Pulmonary artery endothelial cell (primary cell): ENCODE measurements around the gene GDF11. TPM values are rescaled to one million over a fixed set of nuclear protein-coding genes. Genes with fewer than 3 reads are reported as not detected.

Experiments
- DNase-seq: peaks from one replicate; pipeline ENCODE4 v3.0.0-alpha.2; 2011; ENCODE audit warnings: low read depth, low spot score
- total RNA-seq: library from RNA; depleted of rRNA; stranded (reverse); fragments of >200 nt; gene quantifications from 2 replicates; pipeline ENCODE4 v1.2.3, GENCODE V29; 2014

The GDF11 gene
- total RNA-seq, 1 donor from 2014 or later: 3.6 TPM

DNA sequence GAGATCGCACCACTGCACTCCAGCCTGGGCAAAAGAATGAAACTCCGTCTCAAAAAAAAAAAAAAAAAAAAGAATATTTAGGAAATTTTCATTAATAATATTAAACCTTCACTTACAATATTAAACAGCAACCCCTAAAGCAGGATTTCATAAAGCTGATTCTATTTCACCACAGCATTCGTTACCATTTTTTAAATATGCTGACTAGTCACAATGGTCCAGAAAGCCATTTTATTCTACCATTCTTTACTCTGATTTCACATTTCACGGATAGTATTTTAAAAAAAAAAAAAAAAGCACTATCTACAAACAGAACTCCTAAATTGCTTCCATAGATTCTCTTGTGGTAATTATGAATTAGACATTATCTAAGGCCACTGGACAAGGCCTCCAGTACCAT, 47.0 kb downstream of the GDF11 start:
- no peak for DNase-seq

DNA sequence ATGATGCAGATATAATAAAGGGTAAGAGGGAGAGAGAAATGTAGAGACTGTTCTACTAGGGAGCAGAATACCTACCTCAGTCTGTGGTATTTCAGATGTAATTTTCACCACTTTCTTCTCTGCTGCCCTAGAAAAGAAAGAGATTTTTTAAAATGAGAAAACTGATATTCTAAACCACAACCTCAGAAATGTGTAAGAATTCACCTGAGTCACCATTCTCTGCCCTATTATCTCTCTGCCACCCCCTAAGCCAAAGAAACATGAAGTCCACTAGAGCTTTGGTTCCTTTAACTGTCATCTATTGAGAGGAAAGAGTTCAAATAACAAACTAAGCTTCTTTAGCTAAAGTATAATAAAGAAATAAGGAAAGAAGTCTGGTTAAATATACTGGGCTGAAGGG, 53.0 kb downstream of the GDF11 start:
- no peak for DNase-seq

DNA sequence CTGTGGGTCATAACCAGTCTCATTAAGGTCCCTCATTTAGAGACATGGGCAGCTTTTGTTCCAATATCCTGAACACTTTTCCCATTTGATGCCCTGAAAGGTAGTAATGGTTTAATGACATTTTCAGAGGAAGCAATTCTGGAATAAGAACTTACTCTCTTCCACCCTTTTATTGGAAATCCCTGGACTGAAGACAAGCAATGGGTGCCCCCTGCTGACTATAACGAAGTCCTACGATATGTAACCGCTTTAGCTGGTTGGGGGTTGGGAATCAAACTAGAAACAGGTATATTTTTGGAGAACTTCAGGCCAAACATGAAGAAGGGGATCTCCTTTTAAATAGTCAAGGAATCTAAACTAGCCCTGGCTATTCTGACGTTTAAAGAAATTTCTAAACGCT, 54.1 kb downstream of the GDF11 start:
- DNase-seq: no peak

DNA sequence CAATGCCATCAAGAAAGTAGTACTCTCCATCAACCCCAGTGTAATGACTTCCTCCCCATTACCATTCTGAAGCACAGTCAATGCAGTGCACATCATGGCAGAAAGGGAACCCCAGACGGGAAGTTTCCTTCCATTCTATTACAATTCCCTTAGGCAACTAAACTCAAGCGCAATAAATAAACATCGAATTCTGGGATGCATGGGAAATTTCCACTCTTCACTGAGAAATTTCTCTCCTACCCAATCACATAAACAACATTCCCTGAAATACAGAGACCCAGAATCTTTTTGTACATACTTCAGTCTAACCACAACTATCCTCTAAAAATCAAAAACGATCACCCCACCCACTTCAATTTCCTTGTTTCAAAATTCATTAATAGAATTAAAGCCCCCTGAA, 54.6 kb downstream of the GDF11 start:
- no peak for DNase-seq

Other genes starting within 250 kb of the GDF11 start
- not detected in 2 replicates for gene OR6C4, start 193.5 kb upstream of the GDF11 start, total RNA-seq
- not detected in 2 replicates for gene OR2AP1, start 170.7 kb upstream of the GDF11 start, total RNA-seq
- not detected in 2 replicates for gene OR10P1, start 106.2 kb upstream of the GDF11 start, total RNA-seq
- gene ITGA7, start 35.2 kb upstream of the GDF11 start, total RNA-seq: 0.04 and 0.20 TPM in 2 replicates
- 53.6 and 62.4 TPM in 2 replicates for gene BLOC1S1, start 27.1 kb upstream of the GDF11 start, total RNA-seq
- 0.63 and 0.79 TPM in 2 replicates for gene RDH5, start 22.7 kb upstream of the GDF11 start, total RNA-seq
- 1,224 and 1,479 TPM in 2 replicates for gene CD63, start 14.1 kb upstream of the GDF11 start, total RNA-seq
- 110 and 137 TPM in 2 replicates for gene SARNP, start 74.6 kb downstream of the GDF11 start, total RNA-seq
- gene ORMDL2, start 74.9 kb downstream of the GDF11 start, total RNA-seq: 30.9 and 38.2 TPM in 2 replicates
- 64.8 and 75.2 TPM in 2 replicates for gene DNAJC14, start 86.5 kb downstream of the GDF11 start, total RNA-seq
- 0.42 and 0.46 TPM in 2 replicates for gene MMP19, start 99.8 kb downstream of the GDF11 start, total RNA-seq
- gene PYM1, start 184.8 kb downstream of the GDF11 start, total RNA-seq: 25.1 and 32.0 TPM in 2 replicates
- 32.3 and 36.0 TPM in 2 replicates for gene DGKA, start 188.0 kb downstream of the GDF11 start, total RNA-seq
- 0.33 and 0.42 TPM in 2 replicates for gene PMEL, start 222.9 kb downstream of the GDF11 start, total RNA-seq
- 29.5 and 55.0 TPM in 2 replicates for gene CDK2, start 223.7 kb downstream of the GDF11 start, total RNA-seq
- gene RAB5B, start 231.0 kb downstream of the GDF11 start, total RNA-seq: 35.2 and 45.7 TPM in 2 replicates